HCT116 (cell line): ENCODE data around the gene ARL5C. TPM values are rescaled to one million over a fixed set of nuclear protein-coding genes. Genes with fewer than 3 reads are reported as not detected.
A peak's percentile ranks its signal among the peaks of the same experiment; 100 is the strongest.

Experiments
- ATAC-seq: fragments of 200-7000 bp; cut with Tn5 transposase; 2 replicates; pipeline ENCODE4 v1.9.1; 2020; ENCODE audit warnings: mild to moderate bottlenecking, moderate library complexity
- BruUV-seq: library from RNA; stranded (reverse); fragments of 400-500 nt; replicated peaks from 2 replicates; lab custom pipeline; 2021; lab: Mats Ljungman, UMichigan
- CTCF ChIA-PET: fragments of 300-600 bp; sonication (Branson Sonifier 250); formaldehyde crosslinking; loops from one replicate; lab custom pipeline; 2021; ENCODE audit warnings: antibody characterized with exemption; lab: Charles Lee
- POLR2A ChIA-PET: fragments of 300-600, 350-600 bp; sonication (Branson Sonifier 250); formaldehyde crosslinking; loops from one replicate; lab custom pipeline; 2021; ENCODE audit warnings: antibody characterized with exemption; lab: Charles Lee
- RAD21 ChIA-PET, 2 experiments: fragments of 300-600 bp; sonication (Branson Sonifier 250); formaldehyde crosslinking; loops; one replicate each; lab custom pipeline; 2023; ENCODE audit warnings: low total read pairs in 2 of 2; ENCODE audit not compliant: uncharacterized antibody in 2 of 2, unreplicated experiment in 2 of 2, low non-redundant PET in 1 of 2; lab: Charles Lee
- DNase-seq: peaks from one replicate; pipeline ENCODE4 v3.0.0-alpha.2; 2010; ENCODE audit warnings: low read depth, low spot score
- H2AFZ ChIP-seq: fragments of 200-600 bp; shearing (Covaris generic), sonication (generic); 2 replicates; pipeline ENCODE4 v1.6.1; 2017; ENCODE audit warnings: low read depth, mixed run types, mixed read lengths, antibody characterized with exemption, low read length; ENCODE audit not compliant: poor library complexity, severe bottlenecking
- H3K27ac ChIP-seq: 2 replicates; pipeline ENCODE4 v1.5.1; 2012; ENCODE audit warnings: low read depth, low read length
- H3K27me3 ChIP-seq: fragments of 200-600 bp; sonication (generic); 2 replicates; pipeline ENCODE4 v1.6.1; 2016; ENCODE audit warnings: mixed run types, low read length, mixed read lengths; ENCODE audit not compliant: insufficient read depth
- H3K36me3 ChIP-seq, 2 experiments: fragments of 200-500 bp in 1 of 2; fragments of 200-600 bp in 1 of 2; sonication (Bioruptor generic) in 1 of 2; sonication (generic) in 1 of 2; 2 replicates each; pipeline versions ENCODE4 v1.5.1 to v1.6.1; 2014 to 2016; ENCODE audit warnings: low read length in 2 of 2, inconsistent platforms in 1 of 2, mixed read lengths in 1 of 2, mixed run types in 1 of 2; ENCODE audit not compliant: insufficient read depth in 2 of 2, control insufficient read depth in 1 of 2
- H3K4me1 ChIP-seq, 2 experiments: fragments of 200-600 bp in 1 of 2; sonication (generic) in 1 of 2; 2 replicates each; pipeline versions ENCODE4 v1.5.1 to v1.6.1; 2012 to 2017; ENCODE audit warnings: low read length in 2 of 2, inconsistent platforms in 1 of 2, mild to moderate bottlenecking in 1 of 2, mixed read lengths in 1 of 2, mixed run types in 1 of 2, moderate library complexity in 1 of 2; ENCODE audit not compliant: insufficient read depth in 2 of 2, control insufficient read depth in 1 of 2
- H3K4me2 ChIP-seq: fragments of 200-600 bp; sonication (generic); 2 replicates; pipeline ENCODE4 v1.6.1; 2017; ENCODE audit warnings: mixed run types, low read length, mixed read lengths
- H3K4me3 ChIP-seq, 2 experiments: fragments of 200-600 bp in 1 of 2; sonication (generic) in 1 of 2; replicated peaks in 1 of 2; 2 replicates each; pipeline ENCODE4 v1.5.1; 2011 to 2016; ENCODE audit warnings: low read length in 2 of 2, control low read depth in 1 of 2, low read depth in 1 of 2, mild to moderate bottlenecking in 1 of 2, mixed read lengths in 1 of 2, mixed run types in 1 of 2
- H3K79me2 ChIP-seq: fragments of 200-600 bp; sonication (generic); 2 replicates; pipeline ENCODE4 v1.6.1; 2017; ENCODE audit warnings: mild to moderate bottlenecking, mixed run types, low read length, moderate library complexity, mixed read lengths; ENCODE audit not compliant: insufficient read depth
- H3K9ac ChIP-seq: fragments of 200-600 bp; sonication (generic); 2 replicates; pipeline ENCODE4 v1.6.1; 2016; ENCODE audit warnings: low read length, mixed read lengths
- H3K9me2 ChIP-seq: fragments of 200-600 bp; sonication (generic), shearing (Covaris generic); 2 replicates; pipeline ENCODE4 v1.6.1; 2017; ENCODE audit warnings: mixed run types, mild to moderate bottlenecking, moderate library complexity; ENCODE audit not compliant: insufficient read depth
- H3K9me3 ChIP-seq, 2 experiments: fragments of 200-500 bp in 1 of 2; fragments of 200-600 bp in 1 of 2; sonication (Bioruptor generic) in 1 of 2; sonication (generic) in 1 of 2; 2 replicates each; pipeline ENCODE4 v1.6.1; 2014 to 2017; ENCODE audit warnings: low read length in 2 of 2, mixed read lengths in 2 of 2, inconsistent platforms in 1 of 2, low read depth in 1 of 2, mild to moderate bottlenecking in 1 of 2, mixed run types in 1 of 2, moderate library complexity in 1 of 2; ENCODE audit not compliant: control insufficient read depth in 1 of 2, insufficient read depth in 1 of 2
- H4K20me1 ChIP-seq: fragments of 200-600 bp; sonication (generic), shearing (Covaris generic); 2 replicates; pipeline ENCODE4 v1.6.1; 2017; ENCODE audit warnings: mixed run types, mild to moderate bottlenecking, moderate library complexity; ENCODE audit not compliant: insufficient read depth
- ATF3 ChIP-seq: IDR thresholded peaks from 2 replicates; pipeline ENCODE4 v1.6.1; 2012
- ELF1 ChIP-seq: IDR thresholded peaks from 2 replicates; pipeline ENCODE4 v1.6.1; 2012; ENCODE audit warnings: low read depth, borderline replicate concordance
- FOSL1 ChIP-seq: IDR thresholded peaks from 2 replicates; pipeline ENCODE4 v1.6.1; 2012; ENCODE audit warnings: low read depth
- ZNF274 ChIP-seq: fragments of 200-500 bp; sonication (Bioruptor generic); IDR thresholded peaks from 2 replicates; pipeline ENCODE4 v1.6.1; 2014; ENCODE audit warnings: mild to moderate bottlenecking, low read depth, low read length, inconsistent platforms
- intact Hi-C: fragments of 100-400 bp; cut with micrococcal nuclease; formaldehyde crosslinking; loops from 2 replicates; pipeline ENCODE4 v1.10.0; 2022
- total RNA-seq: library from RNA; stranded (reverse); gene quantifications from one replicate; pipeline ENCODE4 v1.2.1, GENCODE V29; 2021; ENCODE audit not compliant: unreplicated experiment

ARL5C gene
- total RNA-seq, 1 experiment from 2014 or later = not detected

GRCh38 chr17:39212195-39212810, 46.3 kb upstream of the ARL5C start:
- no peaks in the 10 kb centered on the region for H3K9me3 ChIP-seq
- no peak for TF ChIP-seq ELF1
- TF ChIP-seq ATF3 = no peak
- no peaks in the 10 kb centered on the region for H3K36me3 ChIP-seq
- 0 out of 2 replicates have a peak overlapping the region, but pooled peaks have one; percentile 58 for H3K4me2 ChIP-seq
- H2AFZ ChIP-seq = no peak overlapping the region
- H3K79me2 ChIP-seq = no peaks in the 10 kb centered on the region
- no peak overlapping the region for H3K4me3 ChIP-seq
- H3K9ac ChIP-seq = no peak overlapping the region
- no TSS peak for BruUV-seq
- no peaks in the 10 kb centered on the region for H3K27me3 ChIP-seq
- DNase-seq = no peak
- ATAC-seq = no peak
- intact Hi-C loops = no loop called here
- peaks cover 20 to 35% of the 10 kb centered on the region in 2 experiments for H3K4me1 ChIP-seq
- ChIA-PET POLR2A (no interaction called here), CTCF (interaction anchor here (1.3 to 1.9 kb wide), 2 partner anchors 23 to 26 kb away, joined by 4 to 6 read pairs; no protein-coding TSS in a partner anchor), RAD21 (no interaction called here)
- H4K20me1 ChIP-seq = no peaks in the 10 kb centered on the region
- H3K27ac ChIP-seq = no peak overlapping the region
- no peaks in the 10 kb centered on the region for H3K9me2 ChIP-seq

GRCh38 chr17:39210093-39210434, 44.1 kb upstream of the ARL5C start:
- no peak for ATAC-seq
- Histone ChIP-seq H4K20me1 (no peaks in the 10 kb centered on the region), H3K4me3 (no peak overlapping the region), H3K9ac (no peak overlapping the region)
- POLR2A ChIA-PET = no interaction called here
- CTCF ChIA-PET = interaction anchor here (1.4 to 4.9 kb wide), 2 partner anchors 26 to 413 kb away, joined by 8 to 48 read pairs; no protein-coding TSS in a partner anchor
- TF ChIP-seq ELF1 = no peak
- no peak for TF ChIP-seq FOSL1
- TF ChIP-seq ZNF274 = no peak
- TF ChIP-seq, all 23 proteins: peak for 0
- intact Hi-C loops = no loop called here
- RAD21 ChIA-PET = no interaction called here
- Histone ChIP-seq H3K36me3 (peaks cover 2% of the 10 kb centered on the region in 2 experiments; a peak in 2 of 4 replicates), H3K79me2 (no peaks in the 10 kb centered on the region), H3K27me3 (no peaks in the 10 kb centered on the region), H3K9me3 (no peaks in the 10 kb centered on the region), H3K4me1 (peaks cover 20 to 39% of the 10 kb centered on the region in 2 experiments), H3K4me2 (no peak overlapping the region), H2AFZ (no peak overlapping the region), H3K9me2 (no peaks in the 10 kb centered on the region), H3K27ac (no peak overlapping the region)
- BruUV-seq = no TSS peak
- DNase-seq = no peak
